ENCODE results near the gene SCRN1.

SCRN1 gene

GRCh38 chr7:29886827-29887226 is 102.8 kb downstream of the SCRN1 start:
- no peak for DNase-seq

GRCh38 chr7:29885626-29886025 is 104.0 kb downstream of the SCRN1 start:
- DNase-seq = no peak

- no peak for DNase-seq
Observed at GRCh38 chr7:29884399-29885272, 105.0 kb downstream of the SCRN1 start.

GRCh38 chr7:29883462-29884398 is 105.9 kb downstream of the SCRN1 start:
- no peak for DNase-seq

- no peak for DNase-seq
Observed at GRCh38 chr7:29882481-29882880, 107.1 kb downstream of the SCRN1 start.

- DNase-seq = no peak
Observed at GRCh38 chr7:29881724-29882123, 107.9 kb downstream of the SCRN1 start.

- DNase-seq = no peak
Observed at GRCh38 chr7:29879609-29880008, 110.0 kb downstream of the SCRN1 start.

- DNase-seq = peak; percentile 6
Observed at GRCh38 chr7:29878081-29878688, 111.4 kb downstream of the SCRN1 start.

GRCh38 chr7:29877196-29877595 is 112.4 kb downstream of the SCRN1 start:
- DNase-seq = no peak

- no peak for DNase-seq
Observed at GRCh38 chr7:29875741-29876140, 113.9 kb downstream of the SCRN1 start.

GRCh38 chr7:29873644-29874294 is 115.8 kb downstream of the SCRN1 start:
- DNase-seq = no peak

- no peak for DNase-seq
Observed at GRCh38 chr7:29871787-29872398, 117.7 kb downstream of the SCRN1 start.

All from GDM1 (cell line).